GM18909 (cell line): Measurements from ENCODE around the gene TBC1D22A.

Source experiments
- ATAC-seq: cut with Tn5 transposase; IDR thresholded peaks from one replicate; pipeline ENCODE4 v1.9.1; 2021; ENCODE audit warnings: mild to moderate bottlenecking; ENCODE audit not compliant: unreplicated experiment, poor library complexity

TBC1D22A gene

GRCh38 chr22:47151490-47151889 lies 389.0 kb downstream of the TBC1D22A start:
- ATAC-seq = no peak

DNA sequence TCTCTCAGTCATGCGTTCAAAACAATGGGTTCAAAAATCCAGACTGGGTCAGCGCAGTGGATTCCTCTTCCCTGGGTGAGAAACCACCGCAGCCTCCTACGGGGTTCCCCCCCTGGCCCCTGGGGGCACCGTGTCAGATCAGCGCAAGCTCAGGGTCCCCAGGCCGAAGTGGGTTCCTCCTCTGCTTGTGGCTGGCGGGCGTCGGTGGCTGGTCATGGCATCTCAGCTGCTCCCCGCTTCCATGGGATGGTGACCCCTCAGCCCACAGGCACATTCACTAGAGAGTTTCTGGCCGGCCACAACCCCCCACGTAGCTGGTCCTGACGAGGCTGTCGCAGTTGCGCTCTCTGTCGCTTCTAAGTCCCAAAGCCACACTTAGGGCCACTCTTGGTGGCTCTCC lies 389.8 kb downstream of the TBC1D22A start:
- no peak for ATAC-seq

DNA sequence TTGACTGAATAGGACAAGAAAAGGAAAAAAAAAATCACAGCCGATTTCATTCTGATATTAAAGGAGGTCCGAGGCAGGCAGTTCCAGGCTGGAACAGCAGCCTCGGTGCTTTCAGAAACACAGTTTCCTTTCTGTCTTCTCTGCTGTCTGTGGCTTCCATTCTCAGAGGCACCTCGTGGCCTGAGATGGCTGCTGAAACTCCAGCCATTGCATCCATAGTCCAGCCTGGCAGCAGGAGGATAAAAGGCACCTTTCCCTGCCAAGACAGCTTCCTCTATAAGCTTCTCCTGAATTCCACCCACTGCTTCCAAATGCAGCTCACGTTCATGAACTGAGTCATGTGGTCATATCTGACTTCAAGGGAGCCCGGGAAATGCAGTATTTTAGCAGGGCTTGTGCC lies 390.5 kb downstream of the TBC1D22A start:
- no peak for ATAC-seq

GRCh38 chr22:47153854-47154525 lies 391.5 kb downstream of the TBC1D22A start:
- ATAC-seq = no peak

DNA sequence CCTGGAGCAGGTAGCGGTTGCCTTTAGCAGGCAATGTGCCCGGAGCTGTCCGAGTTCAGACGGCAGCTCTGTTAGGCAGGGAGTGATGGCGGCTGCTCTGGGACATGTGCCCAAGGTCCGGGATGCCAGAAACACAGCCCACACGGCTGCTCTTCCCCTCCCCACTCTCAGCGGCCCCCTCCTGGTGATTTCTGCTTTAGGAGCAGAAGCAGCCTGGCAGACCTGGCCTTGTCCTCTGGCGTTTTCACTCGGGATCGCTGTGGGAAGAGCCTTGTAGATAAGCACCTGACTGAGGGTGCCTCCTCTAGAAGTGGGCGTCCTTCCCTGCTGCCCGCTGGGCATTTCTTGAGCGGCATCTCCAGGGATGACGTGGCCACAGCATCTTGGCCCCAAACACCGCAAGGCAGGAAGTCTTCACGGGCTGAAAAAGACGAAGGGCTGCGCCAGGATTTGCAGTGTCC lies 392.2 kb downstream of the TBC1D22A start:
- ATAC-seq = no peak

DNA sequence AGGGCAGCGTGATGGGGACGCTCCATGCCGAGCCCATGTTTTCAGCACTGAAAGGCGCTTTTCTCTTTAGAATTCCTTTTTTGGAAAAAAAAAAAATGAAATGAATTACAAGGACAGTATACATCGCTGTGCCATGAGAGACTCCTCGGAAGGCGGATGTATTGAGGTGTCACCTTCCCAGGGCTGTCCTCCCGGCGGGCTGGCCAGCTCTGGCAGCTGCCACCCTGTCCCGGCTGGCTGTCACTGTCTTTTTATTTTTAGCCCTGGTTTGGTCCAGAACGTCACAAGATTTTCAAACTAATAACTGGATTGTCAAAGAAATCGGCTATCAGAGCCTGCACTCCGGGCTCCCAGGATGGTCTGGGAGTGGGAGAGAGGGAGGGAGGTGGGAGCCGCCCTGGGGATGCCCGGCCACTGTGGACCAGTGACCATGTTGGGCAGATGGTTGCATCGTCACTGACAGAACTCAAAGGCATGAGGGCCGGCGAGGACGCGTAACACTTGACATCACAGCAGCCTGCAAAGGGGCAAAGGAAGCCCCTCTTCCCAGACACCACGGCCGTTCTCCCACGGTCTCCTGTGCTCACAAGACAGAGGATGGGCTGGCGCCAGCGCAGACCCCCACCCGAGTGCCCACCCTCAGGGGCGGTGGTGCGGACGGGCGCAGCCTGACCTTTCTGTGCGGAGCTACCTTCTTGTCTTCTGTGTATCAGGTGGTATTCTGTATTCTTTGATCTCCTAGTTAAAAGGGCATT lies 392.9 kb downstream of the TBC1D22A start:
- ATAC-seq = no peak

- no peak for ATAC-seq
Observed at GRCh38 chr22:47155912-47156311, 393.5 kb downstream of the TBC1D22A start.

- no peak for ATAC-seq
Observed at GRCh38 chr22:47156352-47157092, 394.1 kb downstream of the TBC1D22A start.

GRCh38 chr22:47157093-47157420 lies 394.6 kb downstream of the TBC1D22A start:
- ATAC-seq = no peak

DNA sequence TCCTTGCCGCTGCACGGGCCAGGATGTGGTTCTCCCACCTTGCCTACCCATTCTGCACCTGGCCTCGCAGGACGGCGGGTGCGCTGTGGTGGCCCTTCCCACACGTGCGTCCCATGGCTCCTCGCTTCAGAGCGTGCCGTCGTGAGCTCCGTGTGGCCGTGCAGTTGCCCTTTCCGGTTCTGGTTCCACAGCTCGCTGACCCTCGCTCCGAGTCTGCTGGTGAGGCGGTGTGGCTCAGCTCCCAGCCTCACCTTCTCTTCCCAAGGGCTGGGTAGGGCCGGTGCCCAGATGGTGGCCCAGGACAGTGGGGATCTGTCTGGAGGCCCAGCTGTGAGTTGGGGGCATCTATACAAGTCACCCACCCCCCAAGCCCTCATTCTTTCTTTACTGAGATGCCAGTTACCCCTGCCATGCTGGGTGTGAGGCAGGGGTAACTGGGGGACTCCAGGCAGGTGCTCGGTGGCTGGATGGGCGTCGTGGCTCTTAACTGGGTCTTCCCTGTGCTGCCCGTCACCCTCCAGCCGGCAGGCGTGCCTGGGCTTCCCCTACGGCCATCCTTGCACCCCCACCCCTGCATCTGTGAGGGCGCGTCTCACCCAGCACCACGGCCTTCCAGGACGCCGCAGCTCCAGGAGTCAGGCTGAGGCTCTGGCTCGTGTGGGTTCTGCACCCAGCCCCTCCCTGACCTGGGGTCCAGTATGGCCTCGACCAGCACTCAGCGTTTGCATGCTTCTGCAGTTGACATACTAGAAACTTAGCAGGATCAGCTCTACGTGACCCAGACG lies 395.2 kb downstream of the TBC1D22A start:
- ATAC-seq = no peak

GRCh38 chr22:47158457-47158856 lies 396.0 kb downstream of the TBC1D22A start:
- ATAC-seq = no peak

- no peak for ATAC-seq
Observed at GRCh38 chr22:47159592-47159991, 397.1 kb downstream of the TBC1D22A start.

GRCh38 chr22:47160141-47160541 lies 397.7 kb downstream of the TBC1D22A start:
- ATAC-seq = no peak

GRCh38 chr22:47160781-47161520 lies 398.5 kb downstream of the TBC1D22A start:
- no peak for ATAC-seq

DNA sequence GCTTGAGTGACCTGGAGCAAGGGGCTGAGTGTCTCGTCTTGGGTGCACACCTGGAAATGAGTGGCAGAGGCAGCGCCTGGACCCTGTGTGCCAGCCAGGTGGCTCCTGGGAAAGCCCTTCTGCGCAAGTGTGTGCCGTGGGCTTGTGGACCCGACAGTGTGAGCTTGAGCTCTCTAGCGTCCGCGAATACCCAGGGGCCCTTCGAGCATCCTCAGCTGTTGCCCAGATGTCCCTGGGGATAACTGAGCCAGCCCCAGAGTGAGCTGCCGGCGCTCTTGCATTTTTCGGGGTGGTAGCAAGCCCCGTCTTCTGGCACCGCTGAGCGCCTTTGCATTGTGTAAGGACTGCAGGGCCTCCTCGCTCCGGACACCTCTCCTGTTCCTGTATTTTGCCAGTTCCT lies 399.2 kb downstream of the TBC1D22A start:
- ATAC-seq = no peak

- no peak for ATAC-seq
Observed at GRCh38 chr22:47162865-47163264, 400.4 kb downstream of the TBC1D22A start.

GRCh38 chr22:47163481-47163855 lies 401.0 kb downstream of the TBC1D22A start:
- no peak for ATAC-seq

DNA sequence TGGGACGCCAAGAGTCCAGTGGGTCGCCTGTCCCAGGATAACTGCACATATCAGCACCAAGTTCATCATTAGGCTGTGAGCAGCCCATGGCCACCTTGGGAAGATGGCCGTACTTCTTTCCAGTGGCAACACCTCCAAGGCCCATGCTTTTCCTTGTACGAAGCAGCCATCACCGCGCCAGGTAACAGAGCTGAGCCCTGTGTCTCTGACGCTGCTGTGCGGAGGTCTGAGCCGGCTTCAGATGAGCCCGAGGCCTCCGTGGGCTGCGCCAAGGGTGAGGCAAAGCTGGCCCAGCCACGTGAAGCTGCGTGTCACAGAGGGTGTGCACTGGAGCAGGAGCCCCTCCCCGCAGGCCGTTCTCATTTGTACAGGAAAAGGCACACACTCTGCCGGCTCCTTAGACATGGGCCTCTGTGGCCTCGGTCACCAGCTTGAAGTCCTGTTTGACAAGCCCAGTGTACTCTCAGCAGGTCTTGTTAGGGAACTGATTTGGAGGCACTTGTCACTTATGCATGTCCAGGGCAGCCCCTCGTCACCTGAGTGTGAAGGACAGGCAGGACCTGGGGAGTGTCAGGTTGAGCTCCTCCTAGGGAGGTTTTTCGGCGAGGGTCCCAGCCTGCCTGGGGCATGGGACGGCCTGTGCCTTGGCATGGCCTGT lies 401.5 kb downstream of the TBC1D22A start:
- ATAC-seq = no peak

DNA sequence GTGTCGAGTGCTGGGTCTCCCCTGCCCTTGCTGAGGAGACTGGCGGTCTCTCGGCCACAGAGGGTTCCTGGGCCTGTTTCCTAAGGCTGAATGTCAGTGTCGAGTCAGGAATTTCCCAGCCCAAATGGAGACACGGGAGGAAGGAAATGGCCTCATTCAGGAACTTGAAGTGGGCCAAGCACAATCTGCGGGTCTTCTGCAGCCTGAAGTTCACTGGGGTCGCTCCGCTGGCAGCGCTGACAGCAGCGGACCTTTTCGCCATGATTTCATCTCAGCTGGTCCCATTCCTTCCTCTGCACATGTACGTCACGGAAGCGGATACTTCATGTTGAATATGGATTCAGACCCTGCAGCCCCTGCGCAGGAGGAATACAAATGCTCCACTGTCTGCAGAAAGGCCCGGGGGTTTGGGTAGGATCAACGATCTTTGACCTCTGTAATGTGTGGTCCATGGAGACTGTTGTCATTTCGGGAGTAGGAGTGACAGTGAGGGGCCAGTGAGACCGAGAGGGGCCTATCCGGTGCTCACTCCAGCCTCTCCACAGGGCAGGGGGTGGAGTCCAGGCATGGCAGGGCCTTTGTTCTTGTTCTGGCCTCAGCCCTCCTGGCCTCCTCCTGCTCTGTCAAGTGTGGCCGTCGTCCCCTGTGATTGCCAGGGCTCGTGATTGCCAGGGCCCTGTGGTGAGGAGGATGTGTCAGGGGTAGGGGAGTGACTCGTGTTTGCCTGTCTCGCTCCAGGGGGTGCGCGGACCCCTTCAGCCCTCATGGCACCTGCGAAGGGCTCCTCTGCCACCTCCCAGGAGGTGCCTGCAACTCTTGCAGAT lies 402.3 kb downstream of the TBC1D22A start:
- no peak for ATAC-seq
